Measurements from ENCODE around the gene NOPCHAP1.
A peak's percentile ranks its signal among the peaks of the same experiment; 100 is the strongest.

The NOPCHAP1 gene

DNA sequence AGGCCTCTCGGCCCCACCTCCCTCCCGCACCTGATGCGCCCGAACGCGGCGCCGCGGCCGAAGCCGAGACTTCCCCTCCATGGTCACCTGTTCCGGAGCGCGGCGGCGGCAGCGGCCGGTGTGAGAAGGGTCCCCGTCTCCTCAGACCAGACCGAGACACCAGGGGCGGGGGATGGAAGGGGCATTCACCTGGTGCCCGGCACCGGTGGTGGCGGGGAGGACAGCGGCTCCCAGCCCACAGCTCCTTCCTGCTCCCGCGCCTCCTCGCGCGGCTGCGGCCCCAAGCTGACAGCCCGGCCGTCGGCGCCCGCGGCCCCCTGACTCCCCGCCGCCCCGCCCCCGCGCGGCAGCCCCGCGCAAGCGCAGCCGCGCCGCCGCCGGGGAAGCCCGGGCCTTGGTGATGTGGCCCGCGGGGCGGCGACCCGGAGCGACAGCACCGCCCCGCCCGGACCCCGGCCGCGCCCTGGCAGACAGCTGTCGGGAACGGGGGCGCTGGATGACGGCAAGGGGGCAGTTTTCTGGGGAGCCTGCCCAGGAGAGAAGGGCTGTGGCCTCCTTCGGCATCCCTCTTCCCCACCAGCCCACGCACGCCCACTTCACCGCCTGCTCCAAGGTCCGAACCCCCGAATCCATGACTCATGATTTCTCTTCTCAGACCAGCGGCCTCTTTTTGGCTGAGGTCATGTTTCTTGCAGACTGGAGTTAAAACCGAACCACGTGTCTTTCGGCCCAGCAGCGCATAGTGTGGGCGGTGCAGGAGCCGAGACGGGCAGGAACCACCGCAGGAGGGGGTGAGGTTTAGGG is 27.9 kb upstream of the NOPCHAP1 start, which contains the start of gene SLC41A2:
SLC41A2 (minus strand) TSS at position 290 of the 804 bp plus-strand sequence. CDS start 29,763 bp downstream, outside the sequence.
- H3K4me3 ChIP-seq (ENCODE audit: low read depth, low read length) = peak within 1 kb of the TSS; percentile 63
- DNase-seq (ENCODE audit: low read depth) = no peak
- TF ChIP-seq, protein P1, sequence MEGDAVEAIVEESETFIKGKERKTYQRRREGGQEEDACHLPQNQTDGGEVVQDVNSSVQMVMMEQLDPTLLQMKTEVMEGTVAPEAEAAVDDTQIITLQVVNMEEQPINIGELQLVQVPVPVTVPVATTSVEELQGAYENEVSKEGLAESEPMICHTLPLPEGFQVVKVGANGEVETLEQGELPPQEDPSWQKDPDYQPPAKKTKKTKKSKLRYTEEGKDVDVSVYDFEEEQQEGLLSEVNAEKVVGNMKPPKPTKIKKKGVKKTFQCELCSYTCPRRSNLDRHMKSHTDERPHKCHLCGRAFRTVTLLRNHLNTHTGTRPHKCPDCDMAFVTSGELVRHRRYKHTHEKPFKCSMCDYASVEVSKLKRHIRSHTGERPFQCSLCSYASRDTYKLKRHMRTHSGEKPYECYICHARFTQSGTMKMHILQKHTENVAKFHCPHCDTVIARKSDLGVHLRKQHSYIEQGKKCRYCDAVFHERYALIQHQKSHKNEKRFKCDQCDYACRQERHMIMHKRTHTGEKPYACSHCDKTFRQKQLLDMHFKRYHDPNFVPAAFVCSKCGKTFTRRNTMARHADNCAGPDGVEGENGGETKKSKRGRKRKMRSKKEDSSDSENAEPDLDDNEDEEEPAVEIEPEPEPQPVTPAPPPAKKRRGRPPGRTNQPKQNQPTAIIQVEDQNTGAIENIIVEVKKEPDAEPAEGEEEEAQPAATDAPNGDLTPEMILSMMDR (IDR thresholded peaks at IDR 0.05; ENCODE audit: control insufficient read depth, extremely low read depth, insufficient read depth) = peak; percentile 38; the same call in 1 of the 2 replicates

DNA sequence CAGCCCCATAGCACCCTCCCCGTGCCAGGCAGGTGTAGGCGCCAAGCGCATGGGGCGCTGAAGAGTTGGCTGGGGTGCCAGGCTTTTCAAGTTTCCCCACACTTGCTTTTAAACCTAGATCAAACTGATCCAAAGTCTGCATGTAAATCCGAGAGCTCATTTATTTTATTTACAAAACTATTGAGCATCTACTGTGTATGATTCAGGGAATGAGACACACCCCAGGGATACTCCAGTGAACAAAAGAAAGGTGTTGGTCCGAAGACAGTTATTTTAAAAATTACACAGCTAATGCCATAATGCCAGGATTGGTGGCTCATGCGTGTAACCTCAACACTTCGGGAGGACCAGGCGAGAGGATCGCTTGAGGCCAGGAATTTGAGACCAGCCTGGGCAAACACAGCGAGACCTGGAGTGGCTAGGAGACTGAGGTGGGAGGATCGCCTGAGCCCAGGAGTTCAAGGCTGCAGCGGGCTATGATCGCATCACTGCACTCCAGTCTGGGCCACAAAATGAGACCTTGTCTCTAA is 27.2 kb upstream of the NOPCHAP1 start:
- TF ChIP-seq, protein P1 (IDR thresholded peaks at IDR 0.05; ENCODE audit: control insufficient read depth, extremely low read depth, insufficient read depth) = peak; percentile 20; the same call in 1 of the 2 replicates
- H3K4me3 ChIP-seq (ENCODE audit: low read depth, low read length) = peak overlapping the region; percentile 63
- no peak for DNase-seq (ENCODE audit: low read depth)

DNA sequence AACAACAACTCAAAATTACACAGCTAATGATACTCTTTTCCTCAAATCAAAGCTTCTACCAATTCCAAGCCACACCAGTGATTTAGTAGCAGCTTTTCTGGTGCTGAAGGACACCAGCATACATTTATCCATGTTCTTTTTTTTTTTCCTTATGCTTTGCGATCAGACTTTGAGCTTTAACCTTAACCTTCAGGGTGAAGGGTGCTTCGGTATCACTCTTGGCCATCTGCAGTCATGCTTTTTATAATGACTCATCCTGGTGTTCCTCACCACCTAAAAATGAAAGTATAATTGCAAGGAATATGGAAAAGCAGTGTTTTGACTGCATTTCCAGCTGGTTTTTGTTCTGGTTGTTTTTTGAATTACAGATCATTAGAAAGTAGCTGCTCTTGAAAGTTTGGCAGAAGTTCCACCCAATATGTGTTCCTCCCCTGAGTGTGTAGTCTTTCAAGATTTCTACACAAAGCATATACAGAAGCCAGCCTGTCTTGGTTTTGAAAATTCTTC is 26.7 kb upstream of the NOPCHAP1 start:
- no peak overlapping the region for H3K4me3 ChIP-seq (ENCODE audit: low read depth, low read length)
- TF ChIP-seq, protein P1 (IDR thresholded peaks at IDR 0.05; ENCODE audit: control insufficient read depth, extremely low read depth, insufficient read depth) = no peak
- no peak for DNase-seq (ENCODE audit: low read depth)

DNA sequence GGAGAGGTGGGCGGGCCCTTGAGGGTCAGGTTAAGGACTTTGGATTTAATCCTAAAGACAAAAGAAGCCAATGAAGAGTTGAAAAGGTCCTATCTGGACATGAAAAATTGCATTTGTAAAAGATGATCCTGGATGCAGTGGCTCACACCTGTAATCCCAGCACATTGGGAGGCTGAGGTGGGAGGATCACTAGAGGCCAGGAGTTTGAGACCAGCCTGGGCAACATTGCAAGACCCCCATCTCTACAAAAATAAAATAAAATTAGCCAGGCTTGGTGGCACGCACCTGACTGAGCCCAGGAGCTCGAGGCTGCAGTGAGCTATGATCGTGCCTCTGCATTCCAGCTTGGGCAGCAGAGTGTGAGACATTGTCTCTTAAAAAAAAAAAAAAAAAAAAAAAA is 25.7 kb upstream of the NOPCHAP1 start:
- no peak overlapping the region for H3K4me3 ChIP-seq (ENCODE audit: low read depth, low read length)
- no peak for DNase-seq (ENCODE audit: low read depth)
- TF ChIP-seq, protein P1 (IDR thresholded peaks at IDR 0.05; ENCODE audit: control insufficient read depth, extremely low read depth, insufficient read depth) = no peak

DNA sequence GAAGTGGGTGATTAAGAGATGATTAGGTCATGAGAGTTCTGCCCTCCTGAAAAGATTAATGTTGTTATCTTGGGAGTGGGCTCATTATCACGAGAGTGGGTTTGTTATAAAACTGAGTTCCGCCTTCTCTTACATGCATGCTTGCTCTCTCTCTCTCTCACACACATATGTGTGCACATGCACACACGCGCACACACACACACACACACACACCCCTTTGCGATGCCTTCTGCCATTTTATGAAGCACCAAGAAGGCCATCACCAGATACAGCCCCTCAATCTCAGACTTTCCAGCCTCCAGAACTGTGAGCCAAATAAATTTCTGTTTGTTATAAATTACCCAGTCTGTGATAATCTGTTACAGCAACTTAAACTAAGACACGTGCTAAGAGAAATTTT is 22.4 kb upstream of the NOPCHAP1 start:
- no peak overlapping the region for H3K4me3 ChIP-seq (ENCODE audit: low read depth, low read length)
- DNase-seq (ENCODE audit: low read depth) = no peak
- TF ChIP-seq, protein P1 (IDR thresholded peaks at IDR 0.05; ENCODE audit: control insufficient read depth, extremely low read depth, insufficient read depth) = no peak

DNA sequence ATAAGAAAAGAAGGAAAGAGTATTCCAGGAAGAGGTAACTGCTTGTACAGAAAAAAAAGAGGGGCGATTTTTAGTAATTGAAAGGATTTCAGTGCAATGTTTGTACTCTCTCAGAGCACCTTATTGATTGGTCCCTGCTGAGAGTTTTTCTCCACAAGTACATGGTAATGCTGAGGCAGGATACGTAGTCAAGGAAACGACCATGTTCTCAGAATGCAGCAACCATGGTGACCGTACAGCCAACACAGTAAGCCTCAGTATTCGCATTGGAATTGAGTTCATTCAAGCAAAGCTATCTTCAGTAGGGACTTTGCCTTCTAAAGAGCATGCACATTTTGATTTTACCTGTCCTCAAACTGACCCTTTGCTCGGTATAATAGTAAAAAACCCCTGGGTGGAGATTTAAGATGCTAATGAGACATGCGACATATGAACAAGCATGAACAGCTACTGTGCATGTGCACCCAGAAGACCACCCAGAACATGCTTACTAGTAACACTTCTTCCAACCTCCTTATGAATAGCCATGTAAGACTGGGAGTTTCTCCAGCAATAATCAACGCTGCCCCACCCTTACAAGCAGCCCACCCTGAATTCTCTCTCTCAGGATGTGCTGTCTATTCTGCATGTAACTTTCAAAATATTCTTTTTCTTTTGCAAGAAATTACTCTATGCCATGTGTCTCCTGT is 21.8 kb upstream of the NOPCHAP1 start:
- no peak overlapping the region for H3K4me3 ChIP-seq (ENCODE audit: low read depth, low read length)
- DNase-seq (ENCODE audit: low read depth) = no peak
- TF ChIP-seq, protein P1 (IDR thresholded peaks at IDR 0.05; ENCODE audit: control insufficient read depth, extremely low read depth, insufficient read depth) = no peak
